ENCODE data around the gene EVX2. TPM values are rescaled to one million over a fixed set of nuclear protein-coding genes. Genes with fewer than 3 reads are reported as not detected.
A peak's percentile ranks its signal among the peaks of the same experiment; 100 is the strongest.

Gene EVX2
- total and polyA plus RNA-seq, 2 of the 13 experiments (the other 11 are each of a cell fraction or from before 2014, with no cell fraction given): not detected

GRCh38 chr2:176074919-176075425 is 8.8 kb downstream of the EVX2 start:
- BruUV-seq (replicated peaks): no TSS peak
- Histone ChIP-seq H3K9ac (ENCODE audit: insufficient read depth, low read depth, low read length) (no peak overlapping the region), H3K4me2 (ENCODE audit: low read depth, low read length) (no peak overlapping the region; the same call in 1 of the 2 replicates), H3K4me3 (replicated peaks in 1 of 3; ENCODE audit: insufficient read depth in 1 of 3, low read depth in 2 of 3, low read length in 3 of 3) (no peak overlapping the region), H4K20me1 (ENCODE audit: insufficient read depth, low read length) (no peaks in the 10 kb centered on the region), H3K4me1 (ENCODE audit: insufficient read depth, low read length) (no peaks in the 10 kb centered on the region), H3K27ac (ENCODE audit: extremely low read length, insufficient read depth, low read length) (no peak overlapping the region), H2AFZ (ENCODE audit: low read length) (no peak overlapping the region), H3K27me3 (ENCODE audit: control insufficient read depth in 1 of 2, insufficient read depth in 2 of 2, low read length in 2 of 2) (peaks cover 11 to 88% of the 10 kb centered on the region in 2 experiments), H3K79me2 (ENCODE audit: insufficient read depth, low read length) (no peaks in the 10 kb centered on the region), H3K36me3 (replicated peaks in 1 of 2; ENCODE audit: control insufficient read depth in 1 of 2, insufficient read depth in 2 of 2, low read length in 2 of 2) (no peaks in the 10 kb centered on the region), H3K9me3 (ENCODE audit: low read length) (no peaks in the 10 kb centered on the region)
- TF ChIP-seq PAX8 (CRISPR knock-in tag; IDR thresholded peaks at IDR 0.05; ENCODE audit: borderline replicate concordance): no peak
- no peak for TF ChIP-seq ATAD3A (CRISPR knock-in tag; IDR thresholded peaks at IDR 0.05)
- TF ChIP-seq U2AF1 (optimal IDR thresholded peaks at IDR 0.05; ENCODE audit: low read depth, low read length): no peak
- TF ChIP-seq CBX2 (IDR thresholded peaks at IDR 0.05; ENCODE audit: low read depth, low read length): 0 out of 2 replicates have a peak, but pooled peaks have one; percentile 9
- TF ChIP-seq CBX2 (CRISPR knock-in tag; IDR thresholded peaks at IDR 0.05; ENCODE audit: low read depth): no peak
- TF ChIP-seq NFIB (CRISPR knock-in tag; IDR thresholded peaks at IDR 0.05; ENCODE audit: borderline replicate concordance): no peak
- ATAC-seq (no peak), FAIRE-seq (no peak), DNase-seq (ENCODE audit: low spot score) (no peak)
- CTCF ChIA-PET (ENCODE audit: low intra/inter-chr PET ratio, low total read pairs): no interaction called here
- in situ Hi-C loops (cut with HindIII; ENCODE audit: extremely low pct_ligation_motif_present, low pct_unique_long_range_greater_than_20kb) (no loop called here), intact Hi-C loops (cut with micrococcal nuclease; ENCODE audit: unreplicated experiment) (no loop called here)
- 26% methylated on average over 7 of the region's 7 CpGs for WGBS (ENCODE audit: low lambda C conversion rate)
- POLR2A ChIA-PET: no interaction called here

GRCh38 chr2:176072951-176073904 is 10.5 kb downstream of the EVX2 start:
- ATAC-seq (peak; percentile 29; the same call in 2 of the 3 replicates), FAIRE-seq (no peak), DNase-seq (ENCODE audit: low spot score) (no peak)
- POLR2A ChIA-PET: no interaction called here
- CTCF ChIA-PET (ENCODE audit: low intra/inter-chr PET ratio, low total read pairs): no interaction called here
- Histone ChIP-seq H4K20me1 (ENCODE audit: insufficient read depth, low read length) (no peaks in the 10 kb centered on the region), H3K27me3 (ENCODE audit: control insufficient read depth in 1 of 2, insufficient read depth in 2 of 2, low read length in 2 of 2) (peaks cover 13 to 91% of the 10 kb centered on the region in 2 experiments), H3K4me2 (ENCODE audit: low read depth, low read length) (no peak overlapping the region), H2AFZ (ENCODE audit: low read length) (no peak overlapping the region), H3K9me3 (ENCODE audit: low read length) (no peaks in the 10 kb centered on the region), H3K4me3 (replicated peaks in 1 of 3; ENCODE audit: insufficient read depth in 1 of 3, low read depth in 2 of 3, low read length in 3 of 3) (no peak overlapping the region; a peak in 1 of 6 replicates), H3K79me2 (ENCODE audit: insufficient read depth, low read length) (no peaks in the 10 kb centered on the region), H3K4me1 (ENCODE audit: insufficient read depth, low read length) (no peaks in the 10 kb centered on the region), H3K36me3 (replicated peaks in 1 of 2; ENCODE audit: control insufficient read depth in 1 of 2, insufficient read depth in 2 of 2, low read length in 2 of 2) (no peaks in the 10 kb centered on the region), H3K9ac (ENCODE audit: insufficient read depth, low read depth, low read length) (no peak overlapping the region), H3K27ac (ENCODE audit: extremely low read length, insufficient read depth, low read length) (no peak overlapping the region)
- no peak for TF ChIP-seq FOSL1 (CRISPR knock-in tag; IDR thresholded peaks at IDR 0.05; ENCODE audit: borderline replicate concordance)
- peak; percentile 31; the same call in 1 of the 2 replicates for TF ChIP-seq HIVEP1 (CRISPR knock-in tag; IDR thresholded peaks at IDR 0.05)
- in situ Hi-C loops (cut with HindIII; ENCODE audit: extremely low pct_ligation_motif_present, low pct_unique_long_range_greater_than_20kb): no loop called here
- WGBS (ENCODE audit: low lambda C conversion rate): 23% methylated on average over 16 of the region's 29 CpGs
- intact Hi-C loops (cut with micrococcal nuclease; ENCODE audit: unreplicated experiment): no loop called here
- no TSS peak for BruUV-seq (replicated peaks)

All from HepG2 (cell line).